T-helper 17 cell (primary cell): ENCODE data around the gene APOBEC3B. TPM values are rescaled to one million over a fixed set of nuclear protein-coding genes. Genes with fewer than 3 reads are reported as not detected.
"Not testable (repeated sequence)": the region's sequence is repeated elsewhere in the genome, so short reads cannot be mapped to it uniquely, and the experiment has no call there.

ENCODE experiments used
- ATAC-seq: fragments of 150-1000 bp; cut with Tn5 transposase; 2 replicates; pipeline ENCODE4 v1.10.0; 2021; ENCODE audit warnings: mild to moderate bottlenecking, moderate library complexity
- DNase-seq, 3 donors: peaks; one replicate each; pipeline versions ENCODE4 v3.0.0 to v3.0.0-alpha.2; 2020 to 2021
- H3K9me3 ChIP-seq: one replicate; pipeline ENCODE4 v1.7.0; 2013; ENCODE audit warnings: low read length, mild to moderate bottlenecking; ENCODE audit not compliant: control insufficient read depth, poor library complexity, severe bottlenecking
- H3K27ac Mint-ChIP-seq: one replicate; pipeline ENCODE4 v1.8.0; 2022; ENCODE audit warnings: mild to moderate bottlenecking, moderate library complexity, mixed read lengths
- H3K27me3 Mint-ChIP-seq: one replicate; pipeline ENCODE4 v1.8.0; 2022; ENCODE audit warnings: mixed read lengths
- H3K36me3 Mint-ChIP-seq: one replicate; pipeline ENCODE4 v1.8.0; 2022; ENCODE audit warnings: low read depth, mixed read lengths
- H3K4me1 Mint-ChIP-seq: one replicate; pipeline ENCODE4 v1.8.0; 2022; ENCODE audit warnings: mild to moderate bottlenecking, mixed read lengths
- H3K4me3 Mint-ChIP-seq: one replicate; pipeline ENCODE4 v1.8.0; 2022; ENCODE audit warnings: mild to moderate bottlenecking, moderate library complexity, mixed read lengths
- total RNA-seq, 4 donors: library from RNA in 2 of 4; stranded (reverse) in 2 of 4; gene quantifications; one replicate each; pipeline ENCODE4 v1.2.3 and lab custom pipeline; 2022 to 2026

Gene APOBEC3B
- total RNA-seq, 2 donors from 2014 or later, result 1.2 to 1.5 TPM

DNA sequence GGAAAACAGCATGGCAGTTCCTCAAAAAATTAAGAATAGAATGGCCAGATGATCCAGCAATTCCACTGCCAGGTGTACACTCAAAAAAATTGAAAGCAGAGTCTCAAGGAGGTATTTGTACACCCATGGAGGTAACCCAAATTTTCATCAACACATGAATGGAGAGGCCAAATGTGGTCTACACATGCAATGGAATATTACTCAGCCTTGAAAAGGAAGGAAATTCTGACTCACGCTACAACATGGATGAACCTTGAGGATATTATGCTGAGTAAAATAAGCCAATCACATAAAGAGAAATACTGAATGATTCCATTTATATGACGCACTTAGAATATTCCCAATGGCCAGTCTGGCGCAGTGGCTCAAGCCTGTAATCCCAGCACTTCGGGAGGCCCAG is 4.9 kb upstream of the APOBEC3B start:
- ATAC-seq, H3K36me3 Mint-ChIP-seq, H3K27ac Mint-ChIP-seq, H3K9me3 ChIP-seq, DNase-seq, H3K4me3 Mint-ChIP-seq, H3K27me3 Mint-ChIP-seq: not testable (repeated sequence)
- peaks cover 12% of the 10 kb centered on the region for H3K4me1 Mint-ChIP-seq

GRCh38 chr22:38980587-38980986 is 1.6 kb upstream of the APOBEC3B start:
- not testable (repeated sequence) for ATAC-seq, H3K36me3 Mint-ChIP-seq
- peak overlapping the region; percentile 34 for H3K27ac Mint-ChIP-seq

DNA sequence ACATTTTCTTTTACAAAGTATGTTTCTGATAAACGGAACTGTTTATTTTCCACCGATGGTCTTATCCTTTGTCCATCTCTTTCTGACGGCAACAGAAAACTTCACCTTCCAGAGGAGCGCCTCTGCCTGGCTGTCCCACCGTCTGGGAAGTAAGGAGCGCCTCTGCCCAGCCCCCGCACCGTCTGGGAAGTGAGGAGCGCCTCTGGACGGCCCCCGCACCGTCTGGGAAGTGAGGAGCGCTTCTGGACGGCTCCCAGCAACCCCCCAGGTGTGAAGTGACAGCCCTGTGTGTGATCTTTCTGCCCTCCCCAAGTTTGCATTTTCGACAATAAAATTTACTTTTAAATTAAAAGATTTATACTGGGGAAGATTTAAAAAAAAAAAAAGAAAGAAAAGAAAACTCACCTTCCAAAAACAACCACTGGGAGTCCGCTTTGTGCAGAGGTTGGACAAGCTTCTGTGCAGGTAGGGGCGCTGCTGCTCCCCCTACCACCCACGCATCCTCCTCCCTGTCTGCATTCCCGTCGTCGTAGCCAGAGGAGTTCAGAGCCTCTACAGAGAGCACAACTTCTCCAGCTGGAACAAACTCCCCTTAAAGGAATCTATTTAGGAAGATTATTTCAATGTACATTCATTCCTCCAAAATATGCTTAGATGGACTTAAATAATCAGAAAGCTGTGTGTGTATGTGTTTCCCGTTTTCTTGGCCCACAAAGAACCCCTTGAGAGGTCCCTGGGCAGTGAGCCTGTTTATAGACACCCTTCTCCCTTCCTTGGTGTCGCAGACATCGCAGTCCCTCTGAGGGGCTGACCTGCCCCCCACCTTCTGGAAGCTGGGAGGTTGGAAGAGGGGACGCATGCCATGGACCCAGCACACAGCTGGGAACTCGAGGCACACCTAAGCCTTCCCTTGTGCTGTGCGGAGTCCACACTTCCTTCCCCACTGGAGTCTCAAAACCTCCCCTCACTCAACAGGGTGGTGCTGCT is 849 bp upstream of the APOBEC3B start:
- Mint-ChIP-seq H3K4me3 (peak overlapping the region; percentile 92), H3K27ac (peak overlapping the region; percentile 97), H3K4me1 (peaks cover 17% of the 10 kb centered on the region), H3K36me3 (no peaks in the 10 kb centered on the region), H3K27me3 (no peaks in the 10 kb centered on the region)
- DNase-seq (no peak), ATAC-seq (no peak)
- no peaks in the 10 kb centered on the region for H3K9me3 ChIP-seq

More at GRCh38 chr22:38980587-38980986, 1.6 kb upstream of the APOBEC3B start:
- H3K4me1 Mint-ChIP-seq, result peaks cover 17% of the 10 kb centered on the region
- H3K9me3 ChIP-seq, H3K27me3 Mint-ChIP-seq, DNase-seq, H3K4me3 Mint-ChIP-seq: not testable (repeated sequence)

GRCh38 chr22:38984224-38984623 is 2.1 kb downstream of the APOBEC3B start:
- Mint-ChIP-seq H3K36me3 (no peaks in the 10 kb centered on the region), H3K4me1 (peaks cover 36% of the 10 kb centered on the region), H3K4me3 (no peak overlapping the region), H3K27ac (peak overlapping the region; percentile 97), H3K27me3 (no peaks in the 10 kb centered on the region)
- DNase-seq, result no peak
- no peak for ATAC-seq
- H3K9me3 ChIP-seq, result no peaks in the 10 kb centered on the region

GRCh38 chr22:38984784-38985757 is 2.9 kb downstream of the APOBEC3B start:
- H3K4me1 Mint-ChIP-seq, result peaks cover 42% of the 10 kb centered on the region
- ATAC-seq, result peak; percentile 86
- not testable (repeated sequence) for H3K9me3 ChIP-seq, H3K36me3 Mint-ChIP-seq, H3K27me3 Mint-ChIP-seq
- H3K27ac Mint-ChIP-seq, result peak overlapping the region; percentile 97
- peak; percentile 36 to 79 (median 63) for DNase-seq
- peak overlapping the region; percentile 82 for H3K4me3 Mint-ChIP-seq

DNA sequence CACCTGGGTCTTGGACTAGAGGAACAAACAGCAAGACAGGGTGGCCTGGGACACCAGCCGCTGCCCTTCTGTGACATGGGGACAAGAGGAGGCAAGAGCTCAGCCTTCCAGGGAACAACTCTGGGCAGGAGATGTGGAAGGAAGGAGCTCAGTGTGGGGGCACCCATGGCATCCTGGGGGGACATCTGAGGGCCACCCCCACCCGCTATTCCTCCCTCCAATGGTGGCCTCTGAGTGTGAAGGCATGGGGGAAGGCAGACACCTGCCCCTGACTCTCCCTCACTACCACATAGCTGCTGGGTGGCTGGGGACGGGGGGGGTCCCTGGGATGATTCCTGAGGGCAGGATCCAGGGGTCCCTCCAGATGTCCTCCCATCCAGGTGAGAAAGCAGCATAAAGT is 4.5 kb downstream of the APOBEC3B start:
- H3K36me3 Mint-ChIP-seq, result no peaks in the 10 kb centered on the region
- no peak for DNase-seq
- no peak for ATAC-seq
- H3K4me3 Mint-ChIP-seq, result no peak overlapping the region
- peak overlapping the region; percentile 97 for H3K27ac Mint-ChIP-seq
- H3K27me3 Mint-ChIP-seq, result no peaks in the 10 kb centered on the region
- peaks cover 42% of the 10 kb centered on the region for H3K4me1 Mint-ChIP-seq
- no peaks in the 10 kb centered on the region for H3K9me3 ChIP-seq

DNA sequence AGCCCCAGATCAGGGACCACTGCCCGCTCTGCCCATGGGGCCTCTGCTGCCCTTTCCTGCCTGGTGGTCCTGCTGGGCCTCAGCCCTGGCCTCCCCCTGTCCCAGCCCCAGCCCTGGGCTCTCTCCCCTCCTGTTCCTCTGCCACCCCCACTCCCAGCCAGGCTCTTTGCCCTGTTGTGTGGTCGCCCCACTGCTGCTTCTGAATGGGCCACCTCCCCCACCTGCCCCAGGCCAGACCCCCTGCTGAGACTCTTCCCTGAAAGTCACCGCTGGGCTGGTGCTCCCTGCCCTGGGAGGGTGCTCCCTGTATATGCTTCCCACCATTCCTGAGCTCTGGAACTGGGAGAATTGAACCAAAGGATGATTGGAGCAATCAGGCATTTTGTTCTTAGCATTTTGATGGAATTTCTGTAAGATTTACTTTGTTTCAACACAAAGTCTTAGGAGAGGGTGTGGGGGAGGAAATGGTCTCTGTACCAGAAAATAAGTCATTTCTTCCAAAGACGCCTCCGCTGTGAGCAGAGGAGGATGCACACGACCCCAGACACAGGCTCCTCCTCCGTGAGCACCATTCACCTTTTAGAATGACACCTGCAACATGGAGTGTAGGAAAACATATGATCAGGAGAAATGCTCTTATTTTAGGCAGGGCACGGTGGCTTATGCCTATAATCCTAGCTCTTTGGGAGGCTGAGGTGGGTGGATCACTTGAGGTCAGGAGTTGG is 5.2 kb downstream of the APOBEC3B start:
- H3K4me3 Mint-ChIP-seq, result no peak overlapping the region
- no peaks in the 10 kb centered on the region for H3K9me3 ChIP-seq
- no peaks in the 10 kb centered on the region for H3K27me3 Mint-ChIP-seq
- peak overlapping the region; percentile 97 for H3K27ac Mint-ChIP-seq
- peaks cover 37% of the 10 kb centered on the region for H3K4me1 Mint-ChIP-seq
- ATAC-seq, result no peak
- no peaks in the 10 kb centered on the region for H3K36me3 Mint-ChIP-seq
- no peak for DNase-seq

DNA sequence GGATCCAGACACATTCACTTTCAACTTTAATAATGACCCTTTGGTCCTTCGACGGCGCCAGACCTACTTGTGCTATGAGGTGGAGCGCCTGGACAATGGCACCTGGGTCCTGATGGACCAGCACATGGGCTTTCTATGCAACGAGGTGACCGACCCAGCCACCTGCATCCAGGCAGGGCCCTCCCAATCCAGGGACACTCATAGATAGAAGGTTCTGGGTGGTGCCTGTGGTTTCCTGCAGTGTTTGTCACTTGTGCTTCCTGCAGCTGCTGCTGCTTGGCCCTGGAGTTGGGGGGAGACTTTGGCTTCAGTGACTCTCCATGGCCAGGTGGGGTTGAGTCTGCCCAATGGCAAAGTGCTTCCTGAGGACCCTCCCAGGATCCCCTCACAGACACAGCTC is 7.3 kb downstream of the APOBEC3B start:
- DNase-seq, result no peak
- Mint-ChIP-seq H3K27me3 (peaks cover 7% of the 10 kb centered on the region), H3K27ac (peak overlapping the region; percentile 97), H3K4me3 (peak overlapping the region; percentile 64), H3K36me3 (peaks cover 6% of the 10 kb centered on the region), H3K4me1 (peaks cover 42% of the 10 kb centered on the region)
- no peaks in the 10 kb centered on the region for H3K9me3 ChIP-seq
- no peak for ATAC-seq

DNA sequence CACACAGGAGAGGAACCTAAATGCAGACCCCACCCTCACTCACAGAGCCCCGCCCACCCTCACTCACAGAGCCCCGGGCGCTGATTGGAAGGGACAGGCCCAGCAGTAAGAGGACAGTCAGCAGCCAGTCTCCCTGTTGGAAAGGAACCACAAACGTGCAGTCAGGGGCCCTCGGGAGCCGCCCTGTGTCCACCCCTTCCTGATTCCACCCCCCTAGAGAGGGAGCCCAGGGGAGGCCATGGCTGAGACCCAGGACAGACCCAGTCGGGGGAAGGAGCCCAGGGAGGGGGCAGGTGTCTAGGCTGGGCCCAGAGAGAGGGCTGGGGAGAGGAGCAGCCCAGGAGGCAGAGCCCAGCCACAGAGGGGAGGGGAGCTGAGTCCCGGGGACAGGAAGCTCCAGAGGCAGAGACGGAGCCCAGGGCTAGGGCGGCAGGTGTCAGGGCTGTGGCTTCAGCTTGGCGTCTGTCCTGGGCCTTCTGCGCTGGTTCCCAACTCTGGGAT is 10.8 kb downstream of the APOBEC3B start:
- peaks cover 34% of the 10 kb centered on the region for H3K4me1 Mint-ChIP-seq
- not testable (repeated sequence) for H3K27me3 Mint-ChIP-seq, H3K36me3 Mint-ChIP-seq, H3K9me3 ChIP-seq, DNase-seq, H3K4me3 Mint-ChIP-seq
- H3K27ac Mint-ChIP-seq, result peak overlapping the region; percentile 32
- peak; percentile 37 for ATAC-seq

GRCh38 chr22:38996105-38996504 is 14.0 kb downstream of the APOBEC3B start:
- peaks cover 18% of the 10 kb centered on the region for H3K4me1 Mint-ChIP-seq
- H3K27ac Mint-ChIP-seq, result no peak overlapping the region
- H3K9me3 ChIP-seq, result no peaks in the 10 kb centered on the region
- H3K27me3 Mint-ChIP-seq, result peaks cover 7% of the 10 kb centered on the region
- DNase-seq (no peak), ATAC-seq (no peak)
- no peak overlapping the region for H3K4me3 Mint-ChIP-seq
- H3K36me3 Mint-ChIP-seq, result peaks cover 8% of the 10 kb centered on the region

GRCh38 chr22:38997518-38997917 is 15.4 kb downstream of the APOBEC3B start:
- H3K4me1 Mint-ChIP-seq, result peaks cover 18% of the 10 kb centered on the region
- no peak for ATAC-seq
- H3K27me3 Mint-ChIP-seq, result peaks cover 7% of the 10 kb centered on the region
- peaks cover 8% of the 10 kb centered on the region for H3K36me3 Mint-ChIP-seq
- H3K27ac Mint-ChIP-seq, result no peak overlapping the region
- no peaks in the 10 kb centered on the region for H3K9me3 ChIP-seq
- H3K4me3 Mint-ChIP-seq, result no peak overlapping the region
- DNase-seq, result no peak

DNA sequence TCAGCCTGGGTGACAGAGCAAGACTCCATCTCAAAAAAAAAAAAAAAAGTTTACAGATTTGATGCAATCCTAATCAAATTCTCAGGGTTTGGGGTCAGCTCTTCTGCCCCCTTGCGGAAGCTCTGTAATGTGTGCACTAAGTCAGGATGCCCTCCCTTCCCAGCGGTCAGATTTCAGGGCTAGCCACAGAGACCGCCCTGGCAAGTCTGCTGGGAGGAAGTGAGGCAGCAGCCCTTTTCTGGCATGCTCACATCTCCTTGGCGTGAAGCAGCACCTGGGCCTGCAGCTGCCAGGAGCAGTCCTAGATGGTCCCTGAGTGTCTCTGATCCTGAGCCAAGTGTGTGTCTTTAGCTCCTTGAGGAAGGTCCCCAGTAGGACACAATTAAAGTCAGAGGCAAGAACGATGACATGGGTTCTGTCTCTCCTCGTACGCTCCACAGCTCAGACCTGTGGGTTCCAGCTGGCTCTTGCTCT is 21.1 kb downstream of the APOBEC3B start:
- peaks cover 2% of the 10 kb centered on the region for H3K36me3 Mint-ChIP-seq
- H3K9me3 ChIP-seq, result no peaks in the 10 kb centered on the region
- H3K4me1 Mint-ChIP-seq, result peaks cover 14% of the 10 kb centered on the region
- ATAC-seq, result peak; percentile 92
- no peak overlapping the region for H3K27ac Mint-ChIP-seq
- no peak overlapping the region for H3K4me3 Mint-ChIP-seq
- H3K27me3 Mint-ChIP-seq, result no peaks in the 10 kb centered on the region
- DNase-seq, result peak; percentile 30 to 55 (median 52)
